Nephron (organoid): ENCODE data around the gene RRH.

ENCODE experiments used
- H3K27ac Mint-ChIP-seq, 3 experiments: 2 replicates each; pipeline ENCODE4 v1.8.0; 2020; ENCODE audit warnings: mixed read lengths in 3 of 3, mild to moderate bottlenecking in 2 of 3, moderate library complexity in 1 of 3
- H3K27me3 Mint-ChIP-seq: 2 replicates; pipeline ENCODE4 v1.8.0; 2021; ENCODE audit warnings: low read depth, mild to moderate bottlenecking, moderate library complexity, mixed read lengths
- H3K36me3 Mint-ChIP-seq: 2 replicates; pipeline ENCODE4 v1.8.0; 2020; ENCODE audit warnings: low read depth, mixed read lengths
- H3K4me1 Mint-ChIP-seq: 2 replicates; pipeline ENCODE4 v1.8.0; 2020; ENCODE audit warnings: mixed read lengths
- H3K4me3 Mint-ChIP-seq, 3 experiments: 2 replicates each; pipeline ENCODE4 v1.8.0; 2020; ENCODE audit warnings: mild to moderate bottlenecking in 3 of 3, mixed read lengths in 3 of 3, moderate library complexity in 2 of 3
- H3K9me3 Mint-ChIP-seq: 2 replicates; pipeline ENCODE4 v1.8.0; 2020; ENCODE audit warnings: mixed read lengths
- CTCF ChIP-seq, 3 experiments: fragments of 200-600 bp; sonication (generic); IDR thresholded peaks; one replicate each; pipeline ENCODE4 v1.5.0; 2021; ENCODE audit warnings: antibody characterized with exemption in 3 of 3; ENCODE audit not compliant: unreplicated experiment in 3 of 3

RRH gene

GRCh38 chr4:109801099-109801789 lies 26.5 kb upstream of the RRH start:
- Mint-ChIP-seq H3K27me3 (no peaks in the 10 kb centered on the region), H3K9me3 (peaks cover 27% of the 10 kb centered on the region), H3K36me3 (peaks cover 11% of the 10 kb centered on the region), H3K4me1 (peaks cover 16% of the 10 kb centered on the region), H3K4me3 (peak overlapping the region; percentile 64 to 88 (median 85)), H3K27ac (peak overlapping the region; percentile 91 to 98 (median 95))
- TF ChIP-seq CTCF (IDR thresholded peaks at IDR 0.05; ENCODE audit: unreplicated experiment in 3 of 3): no peak

- peaks cover 8% of the 10 kb centered on the region for H3K36me3 Mint-ChIP-seq
- H3K27ac Mint-ChIP-seq: peak within 1 kb of the TSS; percentile 94 to 98 (median 95)
- H3K9me3 Mint-ChIP-seq: peaks cover 22% of the 10 kb centered on the region
- no peaks in the 10 kb centered on the region for H3K27me3 Mint-ChIP-seq
- H3K4me3 Mint-ChIP-seq: peak within 1 kb of the TSS; percentile 70 to 88 (median 85)
- no peak for TF ChIP-seq CTCF (IDR thresholded peaks at IDR 0.05; ENCODE audit: unreplicated experiment in 3 of 3)
- H3K4me1 Mint-ChIP-seq: peaks cover 16% of the 10 kb centered on the region
These were observed 25.9 kb upstream of the RRH start, which contains the start of gene CFI for GRCh38 chr4:109801895-109802319. Gene CFI, minus strand, starts transcription at chr4:109801999. Its CDS starts 28 bp downstream, at chr4:109801971.

GRCh38 chr4:109803924-109804571 lies 23.7 kb upstream of the RRH start:
- Mint-ChIP-seq H3K27ac (peak overlapping the region; percentile 49 to 98 (median 85)), H3K4me3 (no peak overlapping the region), H3K4me1 (peaks cover 16% of the 10 kb centered on the region), H3K36me3 (no peaks in the 10 kb centered on the region), H3K27me3 (no peaks in the 10 kb centered on the region), H3K9me3 (peaks cover 4% of the 10 kb centered on the region)
- TF ChIP-seq CTCF (IDR thresholded peaks at IDR 0.05; ENCODE audit: unreplicated experiment in 3 of 3): peak; percentile 26 to 48 (median 31)

GRCh38 chr4:109809655-109810054 lies 18.1 kb upstream of the RRH start:
- TF ChIP-seq CTCF (IDR thresholded peaks at IDR 0.05; ENCODE audit: unreplicated experiment in 3 of 3): no peak
- no peaks in the 10 kb centered on the region for H3K9me3 Mint-ChIP-seq
- no peaks in the 10 kb centered on the region for H3K36me3 Mint-ChIP-seq
- no peaks in the 10 kb centered on the region for H3K4me1 Mint-ChIP-seq
- H3K4me3 Mint-ChIP-seq: no peak overlapping the region
- H3K27ac Mint-ChIP-seq: no peak overlapping the region
- no peaks in the 10 kb centered on the region for H3K27me3 Mint-ChIP-seq

GRCh38 chr4:109810552-109811387 lies 17.0 kb upstream of the RRH start:
- TF ChIP-seq CTCF (IDR thresholded peaks at IDR 0.05; ENCODE audit: unreplicated experiment in 3 of 3): no peak
- Mint-ChIP-seq H3K27me3 (no peaks in the 10 kb centered on the region), H3K9me3 (no peaks in the 10 kb centered on the region), H3K4me3 (no peak overlapping the region), H3K4me1 (peaks cover 6% of the 10 kb centered on the region), H3K27ac (no peak overlapping the region), H3K36me3 (no peaks in the 10 kb centered on the region)
